Breast epithelium (tissue), 4 donors: Measurements from ENCODE around the gene CASQ2. TPM values are rescaled to one million over a fixed set of nuclear protein-coding genes. Genes with fewer than 3 reads are reported as not detected.

Experiments
- DNase-seq, 2 donors: peaks; one replicate each; pipeline ENCODE4 v3.0.0-alpha.2; 2019; ENCODE audit warnings: low spot score in 2 of 2
- H3K27ac ChIP-seq, 2 donors: fragments of 200-600 bp; sonication (generic) in 1 of 2; one replicate each; pipeline ENCODE4 v1.5.1; 2016 to 2019; ENCODE audit warnings: mild to moderate bottlenecking in 1 of 2
- H3K27me3 ChIP-seq, 2 donors: fragments of 200-600 bp; sonication (generic) in 1 of 2; one replicate each; pipeline versions ENCODE4 v1.5.1 to v1.6.0; 2017 to 2019; ENCODE audit warnings: control low read depth in 1 of 2, mild to moderate bottlenecking in 1 of 2
- H3K36me3 ChIP-seq: fragments of 200-600 bp; one replicate; pipeline ENCODE4 v1.5.1; 2019
- H3K4me1 ChIP-seq, 2 donors: fragments of 200-600 bp; sonication (generic); one replicate each; pipeline ENCODE4 v1.5.1; 2016 to 2019; ENCODE audit warnings: control low read depth in 1 of 2
- H3K4me3 ChIP-seq, 3 donors: fragments of 200-600 bp; sonication (generic); 1 replicate in 2 of 3; 2 replicates in 1 of 3; pipeline ENCODE4 v1.5.1; 2016 to 2019; ENCODE audit warnings: mild to moderate bottlenecking in 3 of 3, moderate library complexity in 2 of 3
- H3K9me3 ChIP-seq, 2 donors: fragments of 200-600 bp; sonication (generic) in 1 of 2; one replicate each; pipeline ENCODE4 v1.5.1; 2016 to 2019; ENCODE audit warnings: control low read depth in 1 of 2
- CTCF ChIP-seq, 3 donors: fragments of 450-650 bp; IDR thresholded peaks; one replicate each; pipeline ENCODE4 v1.5.1; 2016 to 2017; ENCODE audit warnings: antibody characterized with exemption in 3 of 3, mild to moderate bottlenecking in 3 of 3, moderate library complexity in 3 of 3
- POLR2A ChIP-seq: fragments of 450-650 bp; IDR thresholded peaks from one replicate; pipeline ENCODE4 v1.6.1; 2016; ENCODE audit warnings: antibody characterized with exemption, mild to moderate bottlenecking, moderate library complexity
- POLR2AphosphoS5 ChIP-seq, 3 donors: sonication (generic); formaldehyde crosslinking; IDR thresholded peaks; one replicate each; pipeline ENCODE4 v1.6.1; 2017; ENCODE audit warnings: antibody characterized with exemption in 3 of 3
- intact Hi-C: fragments of 100-400 bp; cut with DNase I; formaldehyde crosslinking; loops from one replicate; pipeline ENCODE4 v1.15.1; 2023; ENCODE audit warnings: low total_unique reads
- total RNA-seq, 3 donors: library from RNA; depleted of rRNA; stranded (reverse); fragments of >200 nt; gene quantifications; one replicate each; pipeline ENCODE4 v1.1.0, GENCODE V29; 2016

Gene CASQ2
- total RNA-seq, 3 donors from 2014 or later, result 2.1 to 3.3 (median 2.6) TPM

- TF ChIP-seq CTCF (IDR thresholded peaks at IDR 0.05) (no peak), POLR2A (no peak), POLR2AphosphoS5 (IDR thresholded peaks at IDR 0.05) (no peak)
Measured at GRCh38 chr1:115732316-115732715, 36.2 kb downstream of the CASQ2 start.

GRCh38 chr1:115729756-115730155, 38.8 kb downstream of the CASQ2 start:
- no peaks in the 10 kb centered on the region for H3K4me1 ChIP-seq
- no peak for DNase-seq
- H3K4me3 ChIP-seq, result no peak overlapping the region
- no peak overlapping the region for H3K27ac ChIP-seq
- TF ChIP-seq CTCF (IDR thresholded peaks at IDR 0.05) (no peak), POLR2AphosphoS5 (IDR thresholded peaks at IDR 0.05) (no peak), POLR2A (no peak)
- no peaks in the 10 kb centered on the region for H3K36me3 ChIP-seq
- no peaks in the 10 kb centered on the region for H3K9me3 ChIP-seq
- intact Hi-C loops, result no loop called here
- H3K27me3 ChIP-seq, result no peaks in the 10 kb centered on the region

More at GRCh38 chr1:115732316-115732715, 36.2 kb downstream of the CASQ2 start:
- Histone ChIP-seq H3K27me3 (no peaks in the 10 kb centered on the region), H3K4me3 (no peak overlapping the region), H3K27ac (no peak overlapping the region), H3K9me3 (no peaks in the 10 kb centered on the region), H3K4me1 (no peaks in the 10 kb centered on the region), H3K36me3 (no peaks in the 10 kb centered on the region)
- no peak for DNase-seq
- intact Hi-C loops, result no loop called here

- no peaks in the 10 kb centered on the region for H3K9me3 ChIP-seq
- intact Hi-C loops, result no loop called here
- DNase-seq, result no peak
- no peak overlapping the region for H3K4me3 ChIP-seq
- H3K36me3 ChIP-seq, result no peaks in the 10 kb centered on the region
- no peak for TF ChIP-seq POLR2AphosphoS5 (IDR thresholded peaks at IDR 0.05)
- no peak for TF ChIP-seq CTCF (IDR thresholded peaks at IDR 0.05)
- no peak for TF ChIP-seq POLR2A
- no peaks in the 10 kb centered on the region for H3K4me1 ChIP-seq
- peak overlapping the region; percentile 26 to 48 for H3K27ac ChIP-seq
- no peaks in the 10 kb centered on the region for H3K27me3 ChIP-seq
Measured at GRCh38 chr1:115728341-115728740, 40.2 kb downstream of the CASQ2 start.

- Histone ChIP-seq H3K4me3 (no peak overlapping the region), H3K27me3 (no peaks in the 10 kb centered on the region), H3K27ac (peak overlapping the region; percentile 34 to 77), H3K4me1 (no peaks in the 10 kb centered on the region), H3K9me3 (no peaks in the 10 kb centered on the region), H3K36me3 (no peaks in the 10 kb centered on the region)
- intact Hi-C loops, result no loop called here
- DNase-seq, result no peak
- TF ChIP-seq POLR2AphosphoS5 (IDR thresholded peaks at IDR 0.05) (peak; percentile 16 to 92 (median 51)), POLR2A (no peak)
Measured at GRCh38 chr1:115727706-115728249, 40.7 kb downstream of the CASQ2 start.

GRCh38 chr1:115726570-115726969, 41.9 kb downstream of the CASQ2 start:
- no peaks in the 10 kb centered on the region for H3K4me1 ChIP-seq
- no peaks in the 10 kb centered on the region for H3K36me3 ChIP-seq
- H3K27me3 ChIP-seq, result no peaks in the 10 kb centered on the region
- no peak overlapping the region for H3K27ac ChIP-seq
- H3K4me3 ChIP-seq, result no peak overlapping the region
- H3K9me3 ChIP-seq, result no peaks in the 10 kb centered on the region
- intact Hi-C loops, result no loop called here
- no peak for DNase-seq
- no peak for TF ChIP-seq POLR2AphosphoS5 (IDR thresholded peaks at IDR 0.05)
- no peak for TF ChIP-seq POLR2A
- TF ChIP-seq CTCF (IDR thresholded peaks at IDR 0.05), result no peak
